GM23248 (cell line): Measurements from ENCODE around the gene PPIL4.

ENCODE experiments used
- EZH2 ChIP-seq: fragments of 200-600 bp; sonication (generic); IDR thresholded peaks from 2 replicates; pipeline ENCODE4 v1.6.1; 2018; ENCODE audit warnings: antibody characterized with exemption, mild to moderate bottlenecking; ENCODE audit not compliant: insufficient read depth, poor library complexity, severe bottlenecking
- EZH2phosphoT487 ChIP-seq: fragments of 200-600 bp; sonication (generic); IDR thresholded peaks from 2 replicates; pipeline ENCODE4 v1.6.1; 2018; ENCODE audit warnings: antibody characterized with exemption, moderate library complexity, mild to moderate bottlenecking, low read depth; ENCODE audit not compliant: insufficient read depth

- TF ChIP-seq EZH2 (no peak), EZH2phosphoT487 (no peak)
Measured at GRCh38 chr6:149459761-149460160, 86.1 kb downstream of the PPIL4 start.
